PC-3 (cell line): ENCODE measurements around the gene GAL3ST1. TPM values are rescaled to one million over a fixed set of nuclear protein-coding genes. Genes with fewer than 3 reads are reported as not detected.

ENCODE experiments used
- ATAC-seq: fragments of 200-7000 bp; cut with Tn5 transposase; 2 replicates; pipeline ENCODE4 v1.9.1; 2020; ENCODE audit warnings: mild to moderate bottlenecking, moderate library complexity
- BruUV-seq: library from RNA; stranded (reverse); fragments of 400-500 nt; replicated peaks from 2 replicates; lab custom pipeline; 2021; lab: Mats Ljungman, UMichigan
- CTCF ChIA-PET: fragments of 300-600 bp; sonication (Branson Sonifier 250); formaldehyde crosslinking; loops from one replicate; lab custom pipeline; 2022; ENCODE audit warnings: antibody characterized with exemption; lab: Charles Lee
- POLR2A ChIA-PET: fragments of 300-600 bp; sonication (Branson Sonifier 250); formaldehyde crosslinking; loops from one replicate; lab custom pipeline; 2022; ENCODE audit warnings: antibody characterized with exemption; ENCODE audit not compliant: unreplicated experiment; lab: Charles Lee
- DNase-seq: peaks from one replicate; pipeline ENCODE4 v3.0.0-alpha.2; 2015
- H2AFZ ChIP-seq: fragments of 300-600 bp; sonication (generic); 2 replicates; pipeline ENCODE4 v1.6.0; 2016; ENCODE audit warnings: antibody characterized with exemption, low read length
- H3F3A ChIP-seq: fragments of 300-600 bp; sonication (generic); one replicate; pipeline ENCODE4 v1.6.0; 2017; ENCODE audit warnings: antibody characterized with exemption, low read length, control low read depth, mild to moderate bottlenecking; ENCODE audit not compliant: unreplicated experiment
- H3K27ac ChIP-seq: fragments of 300-600 bp; sonication (generic); 2 replicates; pipeline ENCODE4 v1.5.1; 2016; ENCODE audit warnings: mild to moderate bottlenecking, low read length
- H3K27me3 ChIP-seq: fragments of 300-600 bp; sonication (generic); 2 replicates; pipeline ENCODE4 v1.6.1; 2016; ENCODE audit warnings: low read length, mixed read lengths
- H3K36me3 ChIP-seq: fragments of 300-600 bp; sonication (generic); 2 replicates; pipeline ENCODE4 v1.6.1; 2016; ENCODE audit warnings: low read depth, mixed run types, low read length, mixed read lengths
- H3K4me1 ChIP-seq: fragments of 300-600 bp; sonication (generic); 2 replicates; pipeline ENCODE4 v1.5.1; 2016; ENCODE audit warnings: low read length; ENCODE audit not compliant: insufficient read depth
- H3K4me2 ChIP-seq: fragments of 300-600 bp; sonication (generic); 2 replicates; pipeline ENCODE4 v1.6.0; 2016; ENCODE audit warnings: low read length
- H3K4me3 ChIP-seq: fragments of 300-600 bp; sonication (generic); 2 replicates; pipeline ENCODE4 v1.5.1; 2016; ENCODE audit warnings: mild to moderate bottlenecking, low read length, mixed read lengths
- H3K79me2 ChIP-seq: fragments of 300-600 bp; sonication (generic); 2 replicates; pipeline ENCODE4 v1.6.1; 2017; ENCODE audit warnings: low read length, mixed read lengths
- H3K9ac ChIP-seq: fragments of 300-600 bp; sonication (generic); 2 replicates; pipeline ENCODE4 v1.6.0; 2016; ENCODE audit warnings: mild to moderate bottlenecking, low read length
- H3K9me2 ChIP-seq: fragments of 300-600 bp; sonication (generic); replicated peaks from 2 replicates; pipeline ENCODE4 v1.6.1; 2016; ENCODE audit warnings: mixed run types, low read length, mixed read lengths
- H3K9me3 ChIP-seq: fragments of 300-600 bp; sonication (generic); 2 replicates; pipeline ENCODE4 v1.6.1; 2016; ENCODE audit warnings: low read length, mixed read lengths
- H4K20me1 ChIP-seq: fragments of 300-600 bp; sonication (generic); 2 replicates; pipeline ENCODE4 v1.6.1; 2016; ENCODE audit warnings: low read length, mixed read lengths
- CTCF ChIP-seq: fragments of 300-600 bp; sonication (generic); conservative IDR thresholded peaks from 2 replicates; pipeline ENCODE4 v1.5.1; 2017; ENCODE audit warnings: antibody characterized with exemption, low read depth, mild to moderate bottlenecking, low read length
- EZH2 ChIP-seq: fragments of 300-600 bp; sonication (generic); IDR thresholded peaks from one replicate; pipeline ENCODE4 v1.6.1; 2017; ENCODE audit warnings: antibody characterized with exemption, mild to moderate bottlenecking, low read length; ENCODE audit not compliant: unreplicated experiment
- EZH2phosphoT487 ChIP-seq: fragments of 300-600 bp; sonication (generic); IDR thresholded peaks from 2 replicates; pipeline ENCODE4 v1.6.1; 2018; ENCODE audit warnings: mild to moderate bottlenecking, antibody characterized with exemption, low read length, borderline replicate concordance
- intact Hi-C: fragments of 100-400 bp; cut with micrococcal nuclease; formaldehyde crosslinking; loops from 2 replicates; pipeline ENCODE4 v1.9.0; 2023
- total RNA-seq: library from RNA; depleted of rRNA; stranded (reverse); fragments of >200 nt; gene quantifications from 2 replicates; pipeline ENCODE4 v1.2.3, GENCODE V29; 2014

Gene GAL3ST1
- total RNA-seq, 1 experiment from 2014 or later = not detected

- Histone ChIP-seq H2AFZ (peak overlapping the region; percentile 53), H3K4me3 (no peak overlapping the region), H3K9ac (peak overlapping the region; percentile 15; the same call in 1 of the 2 replicates), H3K4me2 (peak overlapping the region; percentile 62), H3K36me3 (no peaks in the 10 kb centered on the region), H4K20me1 (no peaks in the 10 kb centered on the region), H3F3A (no peaks in the 10 kb centered on the region), H3K79me2 (no peaks in the 10 kb centered on the region), H3K9me2 (no peaks in the 10 kb centered on the region), H3K27ac (peak overlapping the region; percentile 65), H3K27me3 (no peaks in the 10 kb centered on the region), H3K4me1 (peaks cover 34% of the 10 kb centered on the region), H3K9me3 (no peaks in the 10 kb centered on the region)
- intact Hi-C loops = loop anchor here (10.0 kb wide), 1 partner anchor 165 kb away; no protein-coding TSS in a partner anchor
- ChIA-PET CTCF (no interaction called here), POLR2A (interaction anchor here (0.7 kb wide), 1 partner anchor 183 kb away, joined by 3 read pairs; no protein-coding TSS in a partner anchor)
- TF ChIP-seq EZH2 (no peak), CTCF (no peak), EZH2phosphoT487 (no peak)
- ATAC-seq = peak; percentile 85
- DNase-seq = peak; percentile 78
- BruUV-seq = no TSS peak
These were observed 35.1 kb upstream of the GAL3ST1 start for GRCh38 chr22:30609260-30610185.

- Histone ChIP-seq H3K9me3 (no peaks in the 10 kb centered on the region), H3K27ac (no peak overlapping the region), H3K36me3 (no peaks in the 10 kb centered on the region), H3K9ac (no peak overlapping the region), H3F3A (no peaks in the 10 kb centered on the region), H3K4me2 (no peak overlapping the region), H3K9me2 (no peaks in the 10 kb centered on the region), H3K4me3 (no peak overlapping the region), H3K4me1 (peaks cover 34% of the 10 kb centered on the region), H2AFZ (no peak overlapping the region), H4K20me1 (no peaks in the 10 kb centered on the region), H3K79me2 (no peaks in the 10 kb centered on the region), H3K27me3 (no peaks in the 10 kb centered on the region)
- POLR2A ChIA-PET = no interaction called here
- ATAC-seq = no peak
- BruUV-seq = no TSS peak
- intact Hi-C loops = loop anchor here (10.0 kb wide), 1 partner anchor 163 kb away; no protein-coding TSS in a partner anchor
- CTCF ChIA-PET = no interaction called here
- no peak for TF ChIP-seq EZH2phosphoT487
- TF ChIP-seq CTCF = no peak
- TF ChIP-seq EZH2 = no peak
- no peak for DNase-seq
These were observed 33.5 kb upstream of the GAL3ST1 start for GRCh38 chr22:30607939-30608338.
